Measurements from ENCODE around the gene BEST2. TPM values are rescaled to one million over a fixed set of nuclear protein-coding genes. Genes with fewer than 3 reads are reported as not detected.
"Not testable (repeated sequence)": the region's sequence is repeated elsewhere in the genome, so short reads cannot be mapped to it uniquely, and the experiment has no call there.

The BEST2 gene
- not detected for total RNA-seq

- no peak within 1 kb of the TSS for H3K4me3 ChIP-seq (ENCODE audit: low read length in 3 of 3)
- H3K27ac ChIP-seq (ENCODE audit: low read depth, low read length): no peak within 1 kb of the TSS
- peaks cover 12 to 16% (median 14%) of the 10 kb centered on the region in 3 donors for H3K36me3 ChIP-seq (ENCODE audit: control insufficient read depth in 3 of 3, insufficient read depth in 3 of 3, low read length in 3 of 3)
- peaks cover 33 to 69% (median 56%) of the 10 kb centered on the region in 3 donors for H3K27me3 ChIP-seq (ENCODE audit: control insufficient read depth in 3 of 3, insufficient read depth in 3 of 3, low read length in 3 of 3)
- H3K9ac ChIP-seq (ENCODE audit: low read depth in 1 of 3, low read length in 3 of 3): no peak within 1 kb of the TSS
- H3K4me1 ChIP-seq (ENCODE audit: control insufficient read depth in 3 of 3, insufficient read depth in 3 of 3, low read length in 3 of 3): peaks cover 2 to 8% (median 7%) of the 10 kb centered on the region in 3 donors
- peaks cover 2 to 5% (median 4%) of the 10 kb centered on the region in 3 donors for H3K9me3 ChIP-seq (ENCODE audit: control insufficient read depth in 3 of 3, low read length in 3 of 3)
These were observed at the start of gene BEST2 for GRCh38 chr19:12751635-12752034. Gene BEST2 (plus strand): TSS chr19:12751791. CDS start chr19:12752593, 802 bp downstream.

DNA sequence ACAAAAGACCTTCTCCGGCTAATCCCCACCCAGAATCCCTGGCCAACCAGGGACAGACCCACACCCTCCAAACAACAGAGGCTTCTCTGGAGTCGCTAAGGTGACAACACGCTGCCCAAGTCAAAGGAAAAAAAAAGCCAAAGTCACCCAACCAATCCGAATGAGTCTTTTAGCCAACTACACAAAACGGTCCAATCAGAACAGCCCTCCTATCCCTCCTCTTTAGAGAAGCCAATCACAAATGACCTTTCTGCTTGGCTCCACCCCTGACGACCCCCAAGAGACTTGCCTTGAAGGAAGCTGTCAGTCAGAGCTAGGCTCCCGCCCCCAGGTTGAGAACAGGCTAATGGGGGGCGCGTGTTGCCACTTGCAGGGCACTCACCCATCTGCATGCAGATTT, 48.5 kb upstream of the BEST2 start:
- peaks cover 60 to 68% (median 66%) of the 10 kb centered on the region in 3 donors for H3K36me3 ChIP-seq (ENCODE audit: control insufficient read depth in 3 of 3, insufficient read depth in 3 of 3, low read length in 3 of 3)
- H3K4me3 ChIP-seq (ENCODE audit: low read length in 3 of 3): no peak overlapping the region
- H3K4me1 ChIP-seq (ENCODE audit: control insufficient read depth in 3 of 3, insufficient read depth in 3 of 3, low read length in 3 of 3): no peaks in the 10 kb centered on the region
- H3K9ac ChIP-seq (ENCODE audit: low read depth in 1 of 3, low read length in 3 of 3): no peak overlapping the region
- no peaks in the 10 kb centered on the region for H3K27me3 ChIP-seq (ENCODE audit: control insufficient read depth in 3 of 3, insufficient read depth in 3 of 3, low read length in 3 of 3)
- no peaks in the 10 kb centered on the region for H3K9me3 ChIP-seq (ENCODE audit: control insufficient read depth in 3 of 3, low read length in 3 of 3)
- no peak overlapping the region for H3K27ac ChIP-seq (ENCODE audit: low read depth, low read length)

- Histone ChIP-seq H3K9me3 (ENCODE audit: control insufficient read depth in 3 of 3, low read length in 3 of 3) (no peaks in the 10 kb centered on the region), H3K36me3 (ENCODE audit: control insufficient read depth in 3 of 3, insufficient read depth in 3 of 3, low read length in 3 of 3) (peaks cover 65 to 77% (median 75%) of the 10 kb centered on the region in 3 donors), H3K4me1 (ENCODE audit: control insufficient read depth in 3 of 3, insufficient read depth in 3 of 3, low read length in 3 of 3) (no peaks in the 10 kb centered on the region), H3K4me3 (ENCODE audit: low read length in 3 of 3) (no peak overlapping the region), H3K9ac (ENCODE audit: low read depth in 1 of 3, low read length in 3 of 3) (no peak overlapping the region), H3K27me3 (ENCODE audit: control insufficient read depth in 3 of 3, insufficient read depth in 3 of 3, low read length in 3 of 3) (no peaks in the 10 kb centered on the region), H3K27ac (ENCODE audit: low read depth, low read length) (no peak overlapping the region)
These were observed 46.4 kb upstream of the BEST2 start for GRCh38 chr19:12705169-12705568.

GRCh38 chr19:12705654-12706331, 45.8 kb upstream of the BEST2 start:
- Histone ChIP-seq H3K27me3 (ENCODE audit: control insufficient read depth in 3 of 3, insufficient read depth in 3 of 3, low read length in 3 of 3) (no peaks in the 10 kb centered on the region), H3K4me3 (ENCODE audit: low read length in 3 of 3) (no peak overlapping the region), H3K9ac (ENCODE audit: low read depth in 1 of 3, low read length in 3 of 3) (no peak overlapping the region), H3K36me3 (ENCODE audit: control insufficient read depth in 3 of 3, insufficient read depth in 3 of 3, low read length in 3 of 3) (peaks cover 65 to 78% (median 76%) of the 10 kb centered on the region in 3 donors), H3K27ac (ENCODE audit: low read depth, low read length) (no peak overlapping the region), H3K4me1 (ENCODE audit: control insufficient read depth in 3 of 3, insufficient read depth in 3 of 3, low read length in 3 of 3) (no peaks in the 10 kb centered on the region), H3K9me3 (ENCODE audit: control insufficient read depth in 3 of 3, low read length in 3 of 3) (no peaks in the 10 kb centered on the region)

DNA sequence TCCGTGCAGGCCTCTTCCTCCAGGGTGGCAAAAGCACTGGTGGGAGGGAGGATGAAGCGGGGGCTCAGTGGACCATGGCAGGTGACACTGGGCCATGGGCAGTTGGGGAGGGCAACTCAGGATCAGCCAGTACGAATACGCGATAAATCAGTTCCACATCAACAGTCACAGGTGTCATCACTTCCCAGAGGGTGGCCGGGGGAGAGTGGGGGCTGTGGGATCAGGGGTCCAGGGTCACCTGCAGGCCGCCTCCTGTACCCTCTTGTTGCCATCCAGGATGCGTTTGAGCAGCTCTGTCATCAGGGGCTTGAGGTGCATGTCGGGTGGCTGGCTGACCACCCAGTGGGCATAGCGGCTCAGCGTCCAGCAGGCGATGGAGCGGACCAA, 45.3 kb upstream of the BEST2 start:
- no peaks in the 10 kb centered on the region for H3K9me3 ChIP-seq (ENCODE audit: control insufficient read depth in 3 of 3, low read length in 3 of 3)
- no peak overlapping the region for H3K9ac ChIP-seq (ENCODE audit: low read depth in 1 of 3, low read length in 3 of 3)
- H3K27me3 ChIP-seq (ENCODE audit: control insufficient read depth in 3 of 3, insufficient read depth in 3 of 3, low read length in 3 of 3): no peaks in the 10 kb centered on the region
- no peak overlapping the region for H3K27ac ChIP-seq (ENCODE audit: low read depth, low read length)
- no peak overlapping the region for H3K4me3 ChIP-seq (ENCODE audit: low read length in 3 of 3)
- H3K36me3 ChIP-seq (ENCODE audit: control insufficient read depth in 3 of 3, insufficient read depth in 3 of 3, low read length in 3 of 3): peaks cover 64 to 76% (median 75%) of the 10 kb centered on the region in 3 donors
- H3K4me1 ChIP-seq (ENCODE audit: control insufficient read depth in 3 of 3, insufficient read depth in 3 of 3, low read length in 3 of 3): no peaks in the 10 kb centered on the region

DNA sequence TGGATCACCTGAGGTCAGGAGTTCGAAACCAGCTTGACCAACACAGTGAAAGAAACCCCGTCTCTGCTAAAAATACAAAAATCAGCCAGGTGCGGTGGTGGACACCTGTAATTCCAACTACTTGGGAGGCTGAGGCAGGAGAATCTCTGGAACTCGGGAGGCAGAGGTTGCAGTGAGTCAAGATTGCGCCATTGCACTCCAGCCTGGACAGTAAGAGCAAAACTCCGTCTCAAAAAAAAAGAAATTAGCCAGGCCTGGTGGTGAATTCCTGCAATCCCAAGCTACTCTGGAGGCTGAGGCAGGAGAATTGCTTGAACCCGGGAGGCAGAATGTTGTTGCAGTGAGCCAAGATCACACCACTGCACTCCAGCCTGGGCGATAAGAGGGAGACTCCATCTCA, 43.0 kb upstream of the BEST2 start:
- Histone ChIP-seq H3K9ac (ENCODE audit: low read depth in 1 of 3, low read length in 3 of 3) (no peak overlapping the region), H3K36me3 (ENCODE audit: control insufficient read depth in 3 of 3, insufficient read depth in 3 of 3, low read length in 3 of 3) (peaks cover 54 to 70% (median 69%) of the 10 kb centered on the region in 3 donors), H3K4me3 (ENCODE audit: low read length in 3 of 3) (no peak overlapping the region), H3K4me1 (ENCODE audit: control insufficient read depth in 3 of 3, insufficient read depth in 3 of 3, low read length in 3 of 3) (no peaks in the 10 kb centered on the region), H3K9me3 (ENCODE audit: control insufficient read depth in 3 of 3, low read length in 3 of 3) (no peaks in the 10 kb centered on the region), H3K27me3 (ENCODE audit: control insufficient read depth in 3 of 3, insufficient read depth in 3 of 3, low read length in 3 of 3) (no peaks in the 10 kb centered on the region), H3K27ac (ENCODE audit: low read depth, low read length) (no peak overlapping the region)

DNA sequence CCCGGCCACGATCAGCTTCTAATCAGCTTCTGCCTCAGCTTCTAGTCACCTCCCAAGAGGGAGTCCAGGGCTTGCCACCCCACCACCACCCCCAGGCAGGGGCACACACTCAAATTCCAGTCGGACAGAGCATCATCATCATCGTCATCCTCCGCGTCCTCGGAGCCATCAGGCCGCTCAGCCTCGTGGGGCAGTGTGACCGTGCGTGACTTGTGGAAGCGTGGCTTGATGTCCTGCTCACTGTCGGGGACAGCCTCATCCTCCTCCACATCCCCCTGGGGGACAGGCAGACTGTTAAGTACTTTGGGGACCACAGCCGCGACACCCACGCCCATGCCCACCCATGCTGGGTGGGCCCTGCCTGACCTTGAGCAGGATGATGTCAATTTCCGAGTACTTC, 40.4 kb upstream of the BEST2 start:
- Histone ChIP-seq H3K36me3 (ENCODE audit: control insufficient read depth in 3 of 3, insufficient read depth in 3 of 3, low read length in 3 of 3) (peaks cover 59 to 67% (median 64%) of the 10 kb centered on the region in 3 donors), H3K9ac (ENCODE audit: low read depth in 1 of 3, low read length in 3 of 3) (no peak overlapping the region), H3K4me1 (ENCODE audit: control insufficient read depth in 3 of 3, insufficient read depth in 3 of 3, low read length in 3 of 3) (no peaks in the 10 kb centered on the region), H3K4me3 (ENCODE audit: low read length in 3 of 3) (no peak overlapping the region), H3K27ac (ENCODE audit: low read depth, low read length) (no peak overlapping the region), H3K27me3 (ENCODE audit: control insufficient read depth in 3 of 3, insufficient read depth in 3 of 3, low read length in 3 of 3) (no peaks in the 10 kb centered on the region), H3K9me3 (ENCODE audit: control insufficient read depth in 3 of 3, low read length in 3 of 3) (no peaks in the 10 kb centered on the region)

DNA sequence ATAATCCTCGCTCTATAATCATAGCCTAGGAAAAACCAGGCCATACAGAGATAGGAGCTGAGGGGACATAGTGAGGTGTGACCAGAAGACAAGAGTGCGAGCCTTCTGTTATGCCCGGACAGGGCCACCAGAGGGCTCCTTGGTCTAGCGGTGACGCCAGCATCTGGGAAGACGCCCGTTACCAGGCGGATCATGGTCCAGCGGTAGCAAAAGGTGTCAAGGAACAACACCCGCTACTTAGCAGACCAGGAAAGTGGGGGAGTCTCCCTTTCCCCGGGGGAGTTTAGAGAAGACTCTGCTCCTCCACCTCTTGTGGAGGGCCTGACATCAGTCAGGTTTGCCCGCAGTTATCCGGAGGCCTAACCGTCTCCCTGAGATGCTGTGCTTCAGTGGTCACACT, 39.5 kb upstream of the BEST2 start:
- H3K27me3 ChIP-seq (ENCODE audit: control insufficient read depth in 3 of 3, insufficient read depth in 3 of 3, low read length in 3 of 3); H3K4me3 ChIP-seq (ENCODE audit: low read length in 3 of 3); H3K9ac ChIP-seq (ENCODE audit: low read depth in 1 of 3, low read length in 3 of 3); H3K27ac ChIP-seq (ENCODE audit: low read depth, low read length); H3K4me1 ChIP-seq (ENCODE audit: control insufficient read depth in 3 of 3, insufficient read depth in 3 of 3, low read length in 3 of 3); H3K9me3 ChIP-seq (ENCODE audit: control insufficient read depth in 3 of 3, low read length in 3 of 3): not testable (repeated sequence)
- H3K36me3 ChIP-seq (ENCODE audit: control insufficient read depth in 3 of 3, insufficient read depth in 3 of 3, low read length in 3 of 3): peaks cover 58 to 70% (median 61%) of the 10 kb centered on the region in 3 donors

DNA sequence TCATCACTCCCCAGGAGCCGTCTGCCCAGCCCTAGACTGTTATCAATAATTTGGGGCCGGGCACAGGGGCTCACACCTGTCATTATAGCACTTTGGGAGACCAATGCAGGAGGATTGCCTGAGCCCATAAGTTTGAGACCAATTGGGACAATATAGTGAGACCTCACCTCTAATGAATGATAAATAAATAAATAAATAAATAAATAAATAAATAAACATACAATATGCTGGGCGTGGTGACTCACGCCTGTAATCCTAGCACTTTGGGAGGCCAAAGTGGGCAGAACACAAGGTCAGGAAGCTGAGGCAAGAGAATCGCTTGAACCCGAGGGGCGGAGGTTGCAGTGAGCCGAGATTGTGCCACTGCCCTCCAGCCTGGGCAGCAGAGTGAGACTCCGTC, 38.3 kb upstream of the BEST2 start:
- H3K9me3 ChIP-seq (ENCODE audit: control insufficient read depth in 3 of 3, low read length in 3 of 3); H3K27me3 ChIP-seq (ENCODE audit: control insufficient read depth in 3 of 3, insufficient read depth in 3 of 3, low read length in 3 of 3); H3K9ac ChIP-seq (ENCODE audit: low read depth in 1 of 3, low read length in 3 of 3); H3K4me1 ChIP-seq (ENCODE audit: control insufficient read depth in 3 of 3, insufficient read depth in 3 of 3, low read length in 3 of 3); H3K4me3 ChIP-seq (ENCODE audit: low read length in 3 of 3); H3K27ac ChIP-seq (ENCODE audit: low read depth, low read length): not testable (repeated sequence)
- peaks cover 57 to 61% (median 60%) of the 10 kb centered on the region in 3 donors for H3K36me3 ChIP-seq (ENCODE audit: control insufficient read depth in 3 of 3, insufficient read depth in 3 of 3, low read length in 3 of 3)

- Histone ChIP-seq H3K4me1 (ENCODE audit: control insufficient read depth in 3 of 3, insufficient read depth in 3 of 3, low read length in 3 of 3) (peaks cover 0 to 14% (median 4%) of the 10 kb centered on the region in 3 donors), H3K36me3 (ENCODE audit: control insufficient read depth in 3 of 3, insufficient read depth in 3 of 3, low read length in 3 of 3) (peaks cover 55 to 61% (median 56%) of the 10 kb centered on the region in 3 donors), H3K9ac (ENCODE audit: low read depth in 1 of 3, low read length in 3 of 3) (no peak overlapping the region), H3K27me3 (ENCODE audit: control insufficient read depth in 3 of 3, insufficient read depth in 3 of 3, low read length in 3 of 3) (no peaks in the 10 kb centered on the region), H3K27ac (ENCODE audit: low read depth, low read length) (no peak overlapping the region), H3K4me3 (ENCODE audit: low read length in 3 of 3) (no peak overlapping the region), H3K9me3 (ENCODE audit: control insufficient read depth in 3 of 3, low read length in 3 of 3) (no peaks in the 10 kb centered on the region)
These were observed 36.5 kb upstream of the BEST2 start for GRCh38 chr19:12715102-12715501.

All from skeletal muscle tissue (tissue), 4 donors.